PFSK-1 (cell line): ENCODE results near the gene IMPDH1.

Experiments
- REST ChIP-seq, 2 experiments: IDR thresholded peaks; 2 replicates each; pipeline versions ENCODE4 v1.6.1 to v1.8.0; 2011 to 2012; ENCODE audit warnings: low read depth in 2 of 2, low read length in 2 of 2, control low read depth in 1 of 2, inconsistent platforms in 1 of 2, mild to moderate bottlenecking in 1 of 2, moderate library complexity in 1 of 2; ENCODE audit not compliant: insufficient read depth in 1 of 2
- TAF1 ChIP-seq: IDR thresholded peaks from 2 replicates; pipeline ENCODE4 v1.6.1; 2012; ENCODE audit warnings: low read length, control low read depth, borderline replicate concordance; ENCODE audit not compliant: insufficient read depth

- no peak for TF ChIP-seq TAF1
- no peak for TF ChIP-seq REST (IDR thresholded peaks at IDR 0.05; ENCODE audit: insufficient read depth in 1 of 2, low read depth in 2 of 2, low read length in 2 of 2)
Measured at GRCh38 chr7:128453836-128454804, 44.3 kb upstream of the IMPDH1 start.
